ENCODE results near the gene ELN.
"Not testable (repeated sequence)": the region's sequence is repeated elsewhere in the genome, so short reads cannot be mapped to it uniquely, and the experiment has no call there.

ELN gene

DNA sequence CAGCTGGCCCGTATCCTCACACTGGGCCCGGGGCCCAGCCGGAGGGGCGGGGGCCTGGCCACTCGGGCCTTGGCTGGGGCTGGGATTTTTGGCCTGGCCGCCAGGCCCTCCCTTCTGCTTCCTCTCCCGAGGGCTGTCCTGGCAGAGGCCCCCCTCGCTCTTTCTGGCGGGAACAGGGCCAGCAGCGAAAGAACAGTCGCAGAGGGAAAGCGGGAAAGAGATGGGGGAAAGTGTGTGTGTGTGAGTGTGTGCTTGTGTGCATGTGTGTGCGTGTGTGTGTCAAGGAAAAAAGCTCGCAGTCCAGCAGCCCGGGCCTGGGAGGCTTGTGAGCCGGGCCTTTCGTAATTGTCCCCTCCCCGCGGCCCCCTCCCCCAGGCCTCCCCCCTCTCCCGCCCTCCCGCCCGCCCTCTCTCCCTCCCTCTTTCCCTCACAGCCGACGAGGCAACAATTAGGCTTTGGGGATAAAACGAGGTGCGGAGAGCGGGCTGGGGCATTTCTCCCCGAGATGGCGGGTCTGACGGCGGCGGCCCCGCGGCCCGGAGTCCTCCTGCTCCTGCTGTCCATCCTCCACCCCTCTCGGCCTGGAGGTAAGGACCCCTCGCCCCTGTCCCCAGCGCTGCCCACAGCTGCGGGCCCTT, at the start of gene ELN:
Gene ELN, plus strand, starts transcription at position 491 of the 638 bp plus-strand sequence. Its CDS starts 15 bp downstream, at position 506.
- no peak for DNase-seq

DNA sequence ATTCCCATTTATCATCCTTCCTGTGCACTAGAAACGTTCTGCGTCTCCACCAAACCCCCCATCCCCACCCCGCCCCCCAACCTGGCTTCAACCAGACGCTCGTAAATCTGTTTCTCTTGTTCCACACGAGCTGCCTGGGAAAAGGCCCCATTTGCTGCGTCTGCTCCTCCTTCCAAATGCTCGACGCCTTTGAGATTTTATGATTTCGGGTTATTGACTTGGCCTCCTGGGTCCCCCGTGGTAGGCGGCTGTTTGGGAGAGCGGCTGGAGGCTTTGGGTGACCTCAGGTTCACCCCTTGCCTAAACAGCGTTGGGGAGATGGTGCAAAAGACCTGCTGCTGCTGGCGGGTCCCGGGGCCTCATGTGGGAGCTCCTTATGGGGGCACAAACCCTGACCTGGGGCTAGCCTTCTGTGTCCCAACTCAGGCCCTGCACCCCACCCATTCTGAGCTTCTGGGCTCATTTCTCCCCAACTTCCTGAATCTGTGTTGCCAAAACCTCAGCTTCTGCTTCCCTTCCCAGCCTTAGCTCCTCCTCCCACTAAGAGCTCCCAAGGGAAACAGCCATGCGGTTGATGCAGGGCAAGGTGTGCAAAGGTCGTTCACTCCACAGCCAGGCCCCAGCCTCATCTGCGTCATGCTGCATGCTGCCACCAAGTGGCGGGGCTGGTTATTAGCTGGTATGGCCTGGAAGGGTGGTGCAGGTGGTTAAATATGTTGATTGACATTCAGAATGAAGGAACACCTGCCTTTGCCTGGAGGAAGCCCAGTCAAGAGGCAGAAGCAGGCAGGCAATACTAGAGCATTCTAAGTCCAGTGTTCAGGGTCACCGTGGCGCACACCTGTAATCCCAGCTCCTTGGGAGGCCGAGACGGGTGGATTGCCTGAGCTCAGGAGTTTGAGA, 49.1 kb upstream of the ELN start:
- peak; percentile 43 for DNase-seq

DNA sequence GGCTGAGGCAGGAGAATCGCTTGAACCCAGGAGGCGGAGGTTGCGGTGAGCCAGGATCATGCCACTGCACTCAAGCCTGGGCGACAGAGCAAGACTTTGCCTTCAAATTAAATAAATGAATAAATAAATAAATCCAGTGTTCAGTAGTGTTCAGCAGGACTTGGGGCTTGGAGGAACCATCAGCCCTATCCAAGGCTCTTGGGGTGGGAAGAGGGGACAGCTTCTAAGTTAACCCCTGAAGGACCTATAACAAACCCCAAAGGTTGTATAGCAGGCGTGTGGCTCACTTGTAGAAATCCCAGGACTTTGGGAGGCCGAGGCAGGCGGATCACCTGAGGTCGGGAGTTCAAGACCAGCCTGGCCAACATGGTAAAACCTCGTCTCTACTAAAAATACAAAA, 48.3 kb upstream of the ELN start:
- not testable (repeated sequence) for DNase-seq

DNA sequence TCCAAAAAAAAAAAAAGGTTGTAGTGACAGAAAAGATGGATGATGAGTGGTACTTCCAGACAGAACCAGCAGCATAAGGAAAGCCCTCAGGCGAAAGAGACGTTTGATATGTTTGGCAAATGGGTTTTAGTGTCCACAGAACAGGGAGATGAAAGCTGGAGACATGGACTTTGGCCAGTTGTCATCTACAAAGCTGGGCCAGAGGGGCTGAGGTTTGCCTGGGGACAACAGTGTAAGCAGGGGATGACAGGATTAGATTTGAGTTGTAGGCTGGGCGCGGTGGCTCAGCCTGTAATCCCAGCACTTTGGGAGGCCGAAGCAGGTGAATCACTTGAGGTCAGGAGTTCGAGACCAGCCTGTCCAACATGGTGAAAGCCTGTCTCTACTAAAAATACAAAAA, 47.8 kb upstream of the ELN start:
- no peak for DNase-seq

DNA sequence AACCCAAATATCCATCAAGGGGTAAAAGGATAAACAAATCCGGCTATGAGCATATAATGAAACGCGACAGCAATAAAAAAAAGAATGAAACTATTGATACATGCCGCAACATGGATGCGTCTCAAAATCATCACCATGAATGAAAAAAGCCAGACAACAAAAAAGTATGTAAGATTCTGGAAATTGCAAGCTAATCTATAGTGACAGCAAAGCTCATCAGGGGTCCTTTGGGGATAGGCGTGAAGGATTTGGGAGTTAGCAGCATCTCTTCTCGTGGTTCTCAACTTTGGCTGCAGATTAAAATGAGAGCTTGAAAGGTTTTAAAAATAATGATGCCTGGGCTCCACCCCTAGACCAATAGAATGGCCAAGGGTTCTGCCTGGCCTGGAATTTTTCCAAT, 46.0 kb upstream of the ELN start:
- DNase-seq, result no peak

DNA sequence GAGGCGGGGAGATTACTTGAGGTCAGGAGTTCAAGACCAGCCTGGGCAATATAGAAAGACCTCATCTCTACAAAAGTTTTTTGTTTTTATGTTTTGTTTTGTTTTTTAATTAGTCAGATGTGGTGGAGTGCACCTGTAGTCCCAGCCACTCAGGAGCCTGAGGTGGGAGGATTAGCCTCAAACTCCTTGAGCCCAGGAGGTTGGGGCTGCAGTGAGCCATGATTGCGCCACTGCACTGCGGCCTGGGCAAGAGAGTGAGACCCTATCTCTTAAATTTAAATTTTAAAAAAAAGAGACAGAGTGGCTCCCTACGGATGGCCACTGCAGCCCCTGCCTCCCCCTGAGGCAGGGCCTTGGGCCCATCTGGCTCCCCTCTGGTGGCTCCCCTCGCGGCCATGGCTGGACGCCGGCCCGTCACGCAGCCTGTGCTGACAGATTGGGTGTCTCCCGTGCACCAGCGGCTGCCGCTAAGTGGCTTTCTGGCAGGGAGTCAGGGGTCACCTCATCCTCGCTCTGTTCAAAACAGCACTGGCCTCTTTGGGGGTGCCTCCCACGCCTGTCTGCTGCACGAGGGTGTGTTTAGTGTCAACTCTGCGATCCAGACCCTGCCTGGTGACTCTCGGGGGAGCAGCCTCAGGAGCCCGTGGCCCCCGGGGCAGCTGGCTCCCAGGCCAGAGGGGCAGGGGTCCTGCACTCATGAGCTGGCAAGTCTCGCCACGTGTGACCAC, 44.4 kb upstream of the ELN start:
- no peak for DNase-seq

GRCh38 chr7:73984481-73985205, 43.3 kb upstream of the ELN start:
- DNase-seq, result no peak

DNA sequence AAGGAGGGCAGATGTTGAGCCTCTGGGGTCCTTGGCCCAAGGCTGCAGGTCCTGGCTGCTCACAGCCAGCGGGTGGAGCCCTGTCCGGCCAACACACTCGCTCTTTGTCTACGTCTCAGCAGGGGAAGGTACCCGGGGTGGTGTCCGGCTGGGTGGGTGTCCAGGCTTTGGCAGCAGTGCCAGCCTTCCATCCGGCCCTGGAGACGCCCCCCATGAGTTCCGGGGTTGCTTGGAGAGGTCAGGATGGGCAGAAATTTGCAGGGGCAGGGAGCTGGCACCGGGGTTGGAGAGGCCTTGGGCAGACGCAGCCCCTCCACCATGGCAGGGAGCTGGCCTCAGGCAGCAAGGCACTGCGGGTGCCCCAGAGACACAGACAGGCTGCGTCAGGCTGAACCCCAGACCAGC, 42.2 kb upstream of the ELN start:
- DNase-seq, result no peak

GRCh38 chr7:73986158-73986631, 41.8 kb upstream of the ELN start:
- DNase-seq, result no peak

DNA sequence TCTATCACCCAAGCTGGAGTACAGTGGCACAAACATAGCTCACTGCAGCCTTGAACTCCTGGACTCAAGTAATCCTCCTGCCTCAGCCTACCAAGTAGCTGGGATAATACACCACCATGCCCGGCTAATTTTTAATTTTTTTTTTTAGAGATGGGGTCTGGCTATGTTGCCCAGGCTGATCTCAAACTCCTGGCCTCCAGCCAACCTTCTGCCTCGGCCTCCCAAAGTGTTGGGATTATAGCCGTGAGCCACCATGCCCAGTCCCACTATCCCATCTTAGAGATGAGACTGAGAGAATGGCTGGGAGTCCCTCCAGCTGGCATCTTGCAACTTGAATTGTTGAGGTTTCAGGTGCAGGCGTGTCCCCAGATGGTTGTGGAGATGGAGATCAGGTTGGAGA, 40.7 kb upstream of the ELN start:
- no peak for DNase-seq

DNA sequence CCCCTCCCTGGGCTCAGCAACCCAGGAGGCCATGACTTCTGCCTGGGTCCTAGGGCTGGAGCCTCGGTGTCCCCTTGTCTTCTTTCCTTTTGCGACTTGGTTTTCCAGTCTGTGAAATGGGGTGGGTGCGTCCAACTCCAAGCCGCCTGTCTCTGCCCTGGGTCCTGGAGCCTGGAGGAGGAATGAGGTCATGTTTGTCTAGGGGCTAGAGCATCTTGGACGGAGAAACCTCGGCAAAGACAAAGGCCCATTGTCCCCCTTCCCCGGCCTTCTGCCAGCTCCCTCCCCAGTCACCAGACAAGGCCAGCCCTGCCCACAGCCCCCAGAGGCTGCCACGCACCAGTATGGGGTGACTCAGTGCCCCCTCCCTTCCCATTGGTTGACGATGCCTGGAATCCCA, 39.8 kb upstream of the ELN start:
- DNase-seq, result no peak

DNA sequence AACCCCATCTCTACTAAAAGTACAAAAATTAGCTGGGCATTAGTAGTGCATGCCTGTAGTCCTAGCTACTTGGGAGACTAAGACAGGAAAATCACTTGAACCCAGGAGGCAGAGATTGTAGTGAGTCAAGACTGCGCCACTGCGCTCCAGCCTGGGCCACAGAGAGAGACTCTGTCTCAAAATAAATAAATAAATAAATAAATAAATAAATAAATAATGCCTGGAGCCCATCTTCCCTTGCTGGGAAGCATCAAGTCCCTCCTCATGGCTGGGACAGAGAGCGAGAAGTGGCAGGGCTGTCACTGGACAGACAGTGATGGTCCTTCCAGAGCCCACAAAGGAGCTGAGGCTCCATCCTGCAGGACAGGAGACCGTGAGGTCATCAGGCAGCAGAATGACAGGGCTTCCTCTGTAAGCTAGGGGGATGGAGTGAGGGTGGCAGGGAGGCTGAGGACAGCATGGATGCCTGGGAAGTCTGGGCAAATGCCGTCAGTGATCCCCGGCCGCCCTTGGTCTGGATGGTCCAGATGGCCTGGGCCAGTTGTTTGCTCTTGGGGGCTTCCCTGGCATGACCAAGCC, 36.4 kb upstream of the ELN start:
- no peak for DNase-seq

DNA sequence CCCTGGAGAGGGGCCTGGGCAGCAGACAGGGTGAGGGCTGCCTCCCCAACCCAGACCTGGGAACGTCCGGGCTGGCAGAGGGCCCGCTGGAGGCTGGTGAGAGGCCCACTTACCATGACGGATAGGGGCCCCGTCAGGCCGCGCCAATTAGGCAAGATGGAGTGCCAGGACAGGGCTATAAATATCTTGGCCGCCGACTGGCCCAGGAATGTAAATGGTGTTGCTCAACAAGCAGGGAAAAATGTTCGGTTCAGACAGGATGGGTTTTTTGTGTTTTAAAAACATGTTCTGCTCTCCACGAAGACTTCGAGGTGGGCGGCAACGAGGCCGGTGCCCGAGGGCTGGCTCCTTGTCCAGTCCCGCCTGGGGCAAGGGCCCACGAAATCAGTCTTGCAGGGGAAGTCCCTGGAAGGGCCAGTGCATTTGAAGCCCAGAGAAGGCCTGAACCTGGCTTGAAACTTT, 35.8 kb upstream of the ELN start:
- DNase-seq, result no peak

DNA sequence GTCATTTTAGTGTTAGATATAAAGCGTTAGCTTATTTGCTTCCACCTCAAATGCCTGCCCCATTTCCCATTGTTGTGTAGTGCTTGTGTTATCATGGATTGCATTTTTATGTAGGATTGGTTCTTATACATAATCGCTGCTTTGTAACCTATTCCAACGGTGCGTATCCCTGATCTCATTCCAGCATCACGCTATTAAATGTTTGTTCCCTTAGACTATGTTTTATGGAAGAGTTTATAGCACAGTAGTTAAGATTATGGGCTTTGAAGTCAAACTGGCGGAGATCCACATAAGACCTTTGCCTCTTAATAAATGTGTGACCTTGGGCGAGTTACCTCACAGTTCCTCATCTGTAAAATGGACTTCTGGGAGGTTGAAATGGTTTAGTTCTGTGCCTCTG, 34.0 kb upstream of the ELN start:
- DNase-seq, result no peak

DNA sequence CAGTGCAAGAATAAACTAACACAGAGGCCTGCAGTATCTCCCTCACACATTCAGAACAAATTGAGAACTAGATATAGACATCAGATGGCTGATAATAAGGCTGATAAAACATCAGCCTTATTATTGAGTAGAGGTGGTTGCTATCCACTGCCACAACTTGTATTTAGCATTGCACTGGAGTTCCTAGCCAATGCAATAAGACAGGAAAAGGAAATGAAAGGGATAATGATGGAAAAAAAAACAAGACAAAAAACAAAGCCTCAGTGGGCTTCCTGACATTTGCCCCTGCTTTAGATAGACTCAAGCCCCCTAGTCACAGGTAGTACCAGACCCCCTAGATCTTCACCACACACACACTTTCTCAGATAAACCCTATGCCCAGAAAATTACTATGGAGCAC, 33.2 kb upstream of the ELN start:
- DNase-seq, result no peak

DNA sequence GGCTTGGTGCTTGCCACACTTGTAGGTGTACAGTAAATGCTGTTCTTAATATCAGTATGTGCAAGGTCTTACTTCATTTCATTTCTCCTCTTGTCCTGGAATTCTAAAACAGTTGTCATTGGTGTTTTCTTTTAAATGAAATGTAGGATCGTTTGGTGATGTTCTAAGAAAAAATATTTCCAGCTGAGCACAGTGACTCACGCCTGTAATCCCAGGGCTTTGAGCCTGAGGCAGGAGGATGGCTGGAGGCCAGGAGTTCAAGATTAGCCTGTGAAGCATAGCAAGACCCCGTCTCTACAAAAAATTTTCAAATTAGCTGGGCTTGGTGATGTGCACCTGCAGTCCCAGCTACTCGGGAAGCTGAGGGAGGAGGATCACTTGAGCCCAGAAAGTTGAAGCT, 32.6 kb upstream of the ELN start:
- DNase-seq, result no peak

DNA sequence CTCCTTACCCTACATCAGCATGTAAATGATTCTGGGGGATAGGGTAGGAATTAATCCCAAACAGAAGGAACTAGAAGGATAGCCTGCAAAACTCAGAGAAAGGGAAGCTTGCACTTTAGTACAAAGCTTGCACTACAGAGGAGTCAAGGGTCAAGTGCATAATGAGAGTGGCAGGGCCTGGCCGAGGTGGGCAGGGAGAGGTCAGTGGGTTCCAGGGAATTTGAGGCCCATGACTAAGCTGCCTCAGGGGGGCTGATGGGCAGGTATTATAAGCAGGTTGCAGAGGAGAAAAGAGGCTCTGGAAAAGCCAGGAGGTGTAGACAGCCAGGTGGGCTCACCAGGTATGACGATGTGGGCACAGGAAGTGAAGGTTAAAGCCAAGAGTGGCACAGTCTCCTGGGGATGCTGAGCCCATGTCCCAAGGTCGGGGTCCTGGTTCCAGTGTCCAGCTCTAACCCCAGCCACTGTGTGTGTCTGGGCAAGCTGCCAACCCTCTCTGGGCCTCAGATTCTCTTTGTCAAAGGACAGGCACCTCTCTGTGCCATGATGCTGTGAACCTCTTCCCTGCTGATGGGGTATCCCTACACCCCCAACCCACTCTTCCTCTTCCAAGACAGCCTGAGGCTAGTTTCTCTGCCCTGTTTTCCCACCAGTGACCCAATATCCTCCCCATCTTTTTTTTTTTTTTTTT, 32.0 kb upstream of the ELN start:
- no peak for DNase-seq

- no peak for DNase-seq
Measured at GRCh38 chr7:73997056-73997455, 30.9 kb upstream of the ELN start.

- no peak for DNase-seq
Measured at GRCh38 chr7:73999664-74000435, 28.1 kb upstream of the ELN start.

DNA sequence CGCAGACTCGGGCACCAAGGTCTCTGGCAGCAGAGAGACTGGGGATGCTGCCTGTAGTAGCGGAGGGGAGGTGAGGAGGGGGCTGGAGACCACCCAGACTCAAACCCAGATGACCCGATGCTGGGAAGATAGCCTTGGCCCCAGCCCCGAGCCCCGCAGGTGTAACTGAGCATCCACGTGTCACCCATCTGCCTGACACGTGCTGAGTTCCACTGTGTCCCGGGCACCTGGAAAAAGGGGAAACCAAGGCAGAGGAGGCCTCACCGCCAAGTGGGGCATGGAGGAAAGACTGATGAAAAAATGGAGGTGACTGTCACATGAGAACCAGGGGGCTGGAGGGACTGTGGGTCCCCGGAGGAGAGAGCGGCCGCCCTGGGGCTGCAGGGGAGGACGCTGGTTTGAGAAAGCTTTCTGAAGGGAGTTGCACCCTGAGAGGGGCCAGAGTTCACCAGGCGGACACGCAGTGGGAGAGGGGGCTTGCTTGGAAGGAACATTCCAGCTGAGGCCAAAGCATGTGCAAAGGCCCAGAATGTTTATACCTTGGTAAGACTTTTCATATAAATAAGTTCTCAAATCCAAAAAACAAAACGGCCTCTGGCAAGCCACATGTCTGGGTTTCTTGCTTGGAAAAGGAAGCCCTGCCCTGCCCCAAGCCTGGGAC, 27.4 kb upstream of the ELN start:
- no peak for DNase-seq

DNA sequence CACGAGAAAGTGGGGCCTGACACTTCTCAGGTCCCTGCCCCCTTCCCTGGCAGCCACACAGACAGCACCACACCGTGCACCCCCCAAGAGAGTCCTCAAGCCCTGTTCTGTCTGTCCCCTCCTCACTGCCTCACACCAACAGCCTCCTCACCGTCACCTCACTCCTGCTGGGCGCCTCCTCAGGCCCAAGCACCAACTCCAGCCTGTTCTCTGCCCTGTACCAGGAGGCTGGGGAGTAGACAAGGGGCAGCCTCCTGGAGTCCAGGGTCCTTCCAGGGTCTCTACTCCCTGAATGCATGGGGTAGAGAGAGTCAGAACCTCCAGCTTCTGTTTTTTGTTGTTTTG, 26.9 kb upstream of the ELN start:
- no peak for DNase-seq

Data from activated CD4-positive, alpha-beta T cell treated with anti-CD3 and anti-CD28 coated beads, Interleukin-2, amount 50 U/mL, for 16 hours (primary cell).